ENCODE measurements around the gene ZNF385A. TPM values are rescaled to one million over a fixed set of nuclear protein-coding genes. Genes with fewer than 3 reads are reported as not detected.

The ZNF385A gene
- total and polyA plus RNA-seq, 2 experiments from 2014 or later, result 13.4 to 20.0 TPM

DNA sequence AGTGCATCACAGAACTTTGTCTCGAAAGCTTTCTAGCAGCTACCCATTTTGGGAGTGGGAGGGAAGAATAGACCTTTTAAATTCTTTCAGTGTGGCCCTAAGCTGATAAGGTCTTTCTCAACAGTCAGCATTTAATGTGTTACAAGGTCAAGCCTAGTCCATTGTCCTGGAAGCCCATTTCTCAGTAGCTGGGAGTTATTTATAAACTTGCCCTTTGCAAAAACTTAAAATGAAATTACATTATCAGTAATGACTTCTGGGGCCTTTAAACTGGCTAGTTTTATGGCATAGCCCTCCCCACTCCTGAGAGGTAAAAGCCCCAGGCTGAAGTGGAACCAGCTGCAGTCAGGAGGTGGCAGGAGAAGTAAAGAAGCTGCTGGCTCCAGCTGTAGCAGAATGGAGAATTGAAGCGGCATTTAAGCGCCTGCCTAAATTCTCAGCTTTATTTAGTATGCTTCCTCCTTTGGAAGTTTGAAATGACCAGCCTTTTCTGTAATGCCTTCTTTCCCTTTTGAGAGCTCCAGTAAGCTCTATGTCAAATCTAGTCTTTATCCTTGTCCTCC is 47.2 kb downstream of the ZNF385A start:
- TF ChIP-seq, protein P1, sequence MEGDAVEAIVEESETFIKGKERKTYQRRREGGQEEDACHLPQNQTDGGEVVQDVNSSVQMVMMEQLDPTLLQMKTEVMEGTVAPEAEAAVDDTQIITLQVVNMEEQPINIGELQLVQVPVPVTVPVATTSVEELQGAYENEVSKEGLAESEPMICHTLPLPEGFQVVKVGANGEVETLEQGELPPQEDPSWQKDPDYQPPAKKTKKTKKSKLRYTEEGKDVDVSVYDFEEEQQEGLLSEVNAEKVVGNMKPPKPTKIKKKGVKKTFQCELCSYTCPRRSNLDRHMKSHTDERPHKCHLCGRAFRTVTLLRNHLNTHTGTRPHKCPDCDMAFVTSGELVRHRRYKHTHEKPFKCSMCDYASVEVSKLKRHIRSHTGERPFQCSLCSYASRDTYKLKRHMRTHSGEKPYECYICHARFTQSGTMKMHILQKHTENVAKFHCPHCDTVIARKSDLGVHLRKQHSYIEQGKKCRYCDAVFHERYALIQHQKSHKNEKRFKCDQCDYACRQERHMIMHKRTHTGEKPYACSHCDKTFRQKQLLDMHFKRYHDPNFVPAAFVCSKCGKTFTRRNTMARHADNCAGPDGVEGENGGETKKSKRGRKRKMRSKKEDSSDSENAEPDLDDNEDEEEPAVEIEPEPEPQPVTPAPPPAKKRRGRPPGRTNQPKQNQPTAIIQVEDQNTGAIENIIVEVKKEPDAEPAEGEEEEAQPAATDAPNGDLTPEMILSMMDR (IDR thresholded peaks at IDR 0.05; ENCODE audit: low read depth, low read length), result no peak
- no peaks in the 10 kb centered on the region for H3K9me3 ChIP-seq (ENCODE audit: low read depth)
- peak overlapping the region; percentile 93 for H3K27ac ChIP-seq
- peaks cover 46% of the 10 kb centered on the region for H3K4me1 ChIP-seq (ENCODE audit: low read depth)
- H3K27me3 ChIP-seq, result no peaks in the 10 kb centered on the region
- peak in 1 of 2 donors; percentile 61 for DNase-seq (ENCODE audit: low read depth in 1 of 2, low spot score in 1 of 2)
- H3K4me3 ChIP-seq, result no peak overlapping the region
- peaks cover 4% of the 10 kb centered on the region for H3K36me3 ChIP-seq

DNA sequence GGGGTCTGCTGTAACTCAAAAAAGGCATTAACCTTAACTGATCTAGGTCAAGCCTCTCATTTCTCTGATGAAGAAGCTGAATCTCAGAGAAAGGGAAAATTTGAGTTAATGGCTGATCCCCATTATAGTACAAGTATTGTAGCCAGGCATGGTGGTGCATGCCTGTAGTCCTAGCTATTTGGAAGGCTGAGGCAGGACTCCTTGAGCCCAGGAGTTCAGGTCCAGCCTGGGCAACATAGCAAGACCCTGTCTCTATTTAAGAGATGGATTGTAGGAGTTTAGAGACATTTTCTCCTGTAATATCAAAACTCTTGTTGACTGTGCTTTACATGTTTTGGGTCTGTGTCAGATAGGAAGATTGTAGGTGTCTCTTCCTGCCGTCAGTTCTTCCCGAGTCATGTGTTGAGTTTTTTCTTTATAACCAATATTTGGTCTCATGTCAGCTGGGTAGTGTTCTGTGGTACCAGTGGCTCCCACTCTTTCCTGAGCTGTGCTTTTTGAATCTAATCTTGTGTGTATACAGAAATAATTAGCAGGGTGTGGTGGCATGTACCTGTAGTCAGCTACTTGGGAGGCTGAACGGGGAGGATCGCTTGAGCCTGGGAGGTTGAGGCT is 51.0 kb downstream of the ZNF385A start:
- TF ChIP-seq, protein P1 (IDR thresholded peaks at IDR 0.05; ENCODE audit: low read depth, low read length), result no peak
- Histone ChIP-seq H3K27me3 (no peaks in the 10 kb centered on the region), H3K4me3 (no peak overlapping the region), H3K4me1 (ENCODE audit: low read depth) (peaks cover 28% of the 10 kb centered on the region), H3K27ac (no peak overlapping the region), H3K36me3 (no peaks in the 10 kb centered on the region), H3K9me3 (ENCODE audit: low read depth) (no peaks in the 10 kb centered on the region)
- no peak for DNase-seq (ENCODE audit: low read depth in 1 of 2, low spot score in 1 of 2)

DNA sequence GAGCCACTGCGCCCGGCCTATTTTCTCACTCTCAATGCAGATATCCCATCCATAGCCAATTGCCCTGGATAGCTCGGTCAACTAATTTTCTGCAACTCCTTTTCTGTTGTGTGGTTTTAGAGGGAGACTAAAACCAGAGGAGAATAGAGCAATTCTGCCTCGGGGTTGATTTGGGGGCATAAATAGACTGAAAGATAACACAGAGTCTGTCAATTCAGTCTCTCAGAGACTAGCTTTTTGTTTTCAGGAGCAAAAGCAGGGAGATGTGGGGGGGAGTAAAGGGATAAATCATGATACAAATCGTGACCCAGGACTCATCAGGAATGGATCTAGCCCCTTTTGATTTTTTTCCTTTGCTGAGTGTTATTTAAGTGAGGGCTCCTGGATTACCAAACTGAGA is 53.1 kb downstream of the ZNF385A start:
- Histone ChIP-seq H3K9me3 (ENCODE audit: low read depth) (no peaks in the 10 kb centered on the region), H3K36me3 (no peaks in the 10 kb centered on the region), H3K27ac (no peak overlapping the region), H3K4me3 (no peak overlapping the region), H3K27me3 (no peaks in the 10 kb centered on the region), H3K4me1 (ENCODE audit: low read depth) (peaks cover 14% of the 10 kb centered on the region)
- DNase-seq (ENCODE audit: low read depth in 1 of 2, low spot score in 1 of 2), result no peak
- TF ChIP-seq, protein P1 (IDR thresholded peaks at IDR 0.05; ENCODE audit: low read depth, low read length), result no peak

DNA sequence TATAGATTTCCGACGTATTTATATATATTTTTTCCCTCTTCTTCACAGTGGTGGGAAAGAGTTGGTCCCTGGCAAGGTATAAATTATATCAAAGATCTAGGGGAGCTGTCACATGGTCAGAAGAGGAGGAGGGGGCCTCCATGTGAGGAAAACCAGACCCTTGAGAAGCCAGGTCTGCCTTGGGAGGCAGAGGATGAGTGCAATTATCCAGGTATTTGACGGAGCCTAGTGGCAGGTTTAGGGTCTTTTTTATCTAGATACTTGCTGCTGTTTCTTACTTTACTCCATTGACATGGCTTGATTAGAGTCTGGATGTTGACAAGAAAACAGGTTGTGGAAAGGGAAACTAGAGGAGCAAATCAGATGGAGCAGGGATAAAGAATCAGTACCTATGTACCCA is 54.1 kb downstream of the ZNF385A start:
- Histone ChIP-seq H3K36me3 (no peaks in the 10 kb centered on the region), H3K4me3 (no peak overlapping the region), H3K4me1 (ENCODE audit: low read depth) (peaks cover 14% of the 10 kb centered on the region), H3K27ac (peak overlapping the region; percentile 71), H3K9me3 (ENCODE audit: low read depth) (no peaks in the 10 kb centered on the region), H3K27me3 (no peaks in the 10 kb centered on the region)
- TF ChIP-seq, protein P1 (IDR thresholded peaks at IDR 0.05; ENCODE audit: low read depth, low read length), result no peak
- DNase-seq (ENCODE audit: low read depth in 1 of 2, low spot score in 1 of 2), result no peak

DNA sequence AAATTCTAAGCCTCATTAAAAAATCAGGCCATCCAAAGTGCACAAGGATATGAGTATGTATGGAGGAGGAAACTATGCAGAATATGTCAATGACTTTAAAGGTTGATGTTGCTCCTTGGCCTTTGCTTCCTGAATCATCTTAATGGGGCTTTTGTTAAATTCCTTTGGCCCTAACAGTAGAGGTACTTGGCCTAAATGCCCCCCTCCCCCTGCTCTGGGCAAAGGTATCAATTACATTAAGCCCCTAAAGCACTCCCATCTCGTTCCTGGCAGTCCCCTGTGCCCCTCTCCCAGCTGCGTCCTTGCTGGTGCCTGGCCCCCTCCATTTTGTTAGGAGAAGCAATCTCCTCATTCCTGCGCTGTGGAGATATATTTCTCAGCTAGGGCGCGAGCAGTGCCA is 54.8 kb downstream of the ZNF385A start:
- H3K4me3 ChIP-seq, result no peak overlapping the region
- TF ChIP-seq, protein P1 (IDR thresholded peaks at IDR 0.05; ENCODE audit: low read depth, low read length), result no peak
- H3K27me3 ChIP-seq, result no peaks in the 10 kb centered on the region
- H3K36me3 ChIP-seq, result no peaks in the 10 kb centered on the region
- no peaks in the 10 kb centered on the region for H3K9me3 ChIP-seq (ENCODE audit: low read depth)
- DNase-seq (ENCODE audit: low read depth in 1 of 2, low spot score in 1 of 2), result no peak
- H3K4me1 ChIP-seq (ENCODE audit: low read depth), result peaks cover 14% of the 10 kb centered on the region
- H3K27ac ChIP-seq, result peak overlapping the region; percentile 71

Measured in cardiac muscle cell (in vitro differentiated cells and primary cell).